Measurements from ENCODE around the gene DZIP1.
"Not testable (repeated sequence)": the region's sequence is repeated elsewhere in the genome, so short reads cannot be mapped to it uniquely, and the experiment has no call there.

Gene DZIP1

GRCh38 chr13:95644601-95645052 is at the start of gene DZIP1:
TSS of gene DZIP1 (minus strand) at chr13:95644706. CDS start at chr13:95642029, 2,677 bp downstream.
- peak; percentile 80 for DNase-seq (ENCODE audit: low spot score)

- not testable (repeated sequence) for DNase-seq (ENCODE audit: low spot score)
These were observed 46.5 kb upstream of the DZIP1 start for GRCh38 chr13:95690986-95691385.

- DNase-seq (ENCODE audit: low spot score), result no peak
These were observed 45.0 kb upstream of the DZIP1 start for GRCh38 chr13:95689582-95689926.

GRCh38 chr13:95684960-95685359 is 40.5 kb upstream of the DZIP1 start:
- DNase-seq (ENCODE audit: low spot score), result not testable (repeated sequence)

GRCh38 chr13:95684418-95684817 is 39.9 kb upstream of the DZIP1 start:
- DNase-seq (ENCODE audit: low spot score), result no peak

- DNase-seq (ENCODE audit: low spot score), result no peak
These were observed 35.2 kb upstream of the DZIP1 start for GRCh38 chr13:95679722-95680121.

- no peak for DNase-seq (ENCODE audit: low spot score)
These were observed 34.5 kb upstream of the DZIP1 start for GRCh38 chr13:95678967-95679366.

- DNase-seq (ENCODE audit: low spot score), result peak; percentile 20
These were observed 33.2 kb upstream of the DZIP1 start for GRCh38 chr13:95677564-95678266.

- DNase-seq (ENCODE audit: low spot score), result peak; percentile 98
These were observed 32.5 kb upstream of the DZIP1 start, which contains the start of gene DNAJC3 for GRCh38 chr13:95676762-95677563. TSS of gene DNAJC3 (plus strand) at chr13:95677139. CDS start at chr13:95677256, 117 bp downstream.

- peak; percentile 41 for DNase-seq (ENCODE audit: low spot score)
These were observed 31.7 kb upstream of the DZIP1 start for GRCh38 chr13:95676105-95676761.

GRCh38 chr13:95671597-95671996 is 27.1 kb upstream of the DZIP1 start:
- DNase-seq (ENCODE audit: low spot score), result no peak

GRCh38 chr13:95667235-95667634 is 22.7 kb upstream of the DZIP1 start:
- DNase-seq (ENCODE audit: low spot score), result not testable (repeated sequence)

- DNase-seq (ENCODE audit: low spot score), result peak; percentile 43
These were observed 16.6 kb upstream of the DZIP1 start for GRCh38 chr13:95660981-95661581.

- DNase-seq (ENCODE audit: low spot score), result no peak
These were observed 15.0 kb upstream of the DZIP1 start for GRCh38 chr13:95659500-95659899.

- no peak for DNase-seq (ENCODE audit: low spot score)
These were observed 12.0 kb upstream of the DZIP1 start for GRCh38 chr13:95656386-95657015.

- no peak for DNase-seq (ENCODE audit: low spot score)
These were observed 8.3 kb upstream of the DZIP1 start for GRCh38 chr13:95652821-95653220.

GRCh38 chr13:95652244-95652764 is 7.8 kb upstream of the DZIP1 start:
- no peak for DNase-seq (ENCODE audit: low spot score)

- DNase-seq (ENCODE audit: low spot score), result no peak
These were observed 6.2 kb upstream of the DZIP1 start for GRCh38 chr13:95650696-95651095.

GRCh38 chr13:95647321-95647720 is 2.8 kb upstream of the DZIP1 start:
- DNase-seq (ENCODE audit: low spot score), result no peak

- DNase-seq (ENCODE audit: low spot score), result peak; percentile 62
These were observed 439 bp downstream of the DZIP1 start for GRCh38 chr13:95643936-95644598.

- DNase-seq (ENCODE audit: low spot score), result no peak
These were observed 953 bp downstream of the DZIP1 start for GRCh38 chr13:95643571-95643935.
